Glutamatergic neuron (in vitro differentiated cells): ENCODE measurements around the gene BMPR1B. TPM values are rescaled to one million over a fixed set of nuclear protein-coding genes. Genes with fewer than 3 reads are reported as not detected.
"Not testable (repeated sequence)": the region's sequence is repeated elsewhere in the genome, so short reads cannot be mapped to it uniquely, and the experiment has no call there.

Experiments used
- DNase-seq: peaks from one replicate; pipeline ENCODE4 v3.0.0; 2022
- H3K27ac Mint-ChIP-seq: one replicate; pipeline ENCODE4 v1.8.0; 2020; ENCODE audit warnings: mild to moderate bottlenecking, mixed read lengths, inconsistent platforms; ENCODE audit not compliant: unreplicated experiment
- H3K27me3 Mint-ChIP-seq: one replicate; pipeline ENCODE4 v1.8.0; 2020; ENCODE audit warnings: mild to moderate bottlenecking, moderate library complexity, mixed read lengths, inconsistent platforms; ENCODE audit not compliant: unreplicated experiment
- H3K36me3 Mint-ChIP-seq: one replicate; pipeline ENCODE4 v1.8.0; 2020; ENCODE audit warnings: mild to moderate bottlenecking, mixed read lengths, inconsistent platforms; ENCODE audit not compliant: unreplicated experiment
- H3K4me1 Mint-ChIP-seq: one replicate; pipeline ENCODE4 v1.8.0; 2020; ENCODE audit warnings: mild to moderate bottlenecking, low read depth, mixed read lengths, inconsistent platforms; ENCODE audit not compliant: unreplicated experiment
- H3K4me3 Mint-ChIP-seq: one replicate; pipeline ENCODE4 v1.8.0; 2020; ENCODE audit warnings: mild to moderate bottlenecking, mixed read lengths, inconsistent platforms; ENCODE audit not compliant: unreplicated experiment
- H3K9me3 Mint-ChIP-seq: one replicate; pipeline ENCODE4 v1.8.0; 2020; ENCODE audit warnings: mild to moderate bottlenecking, moderate library complexity, mixed read lengths, inconsistent platforms; ENCODE audit not compliant: unreplicated experiment
- CTCF ChIP-seq: fragments of 200-600 bp; sonication (generic); IDR thresholded peaks from one replicate; pipeline ENCODE4 v1.5.0; 2021; ENCODE audit not compliant: partially characterized antibody, unreplicated experiment
- total RNA-seq: library from RNA; stranded (reverse); fragmentation: NEBNext Ultra II Directional; extraction: Animal tissue kit (Norgen Biotek cat#: 25700); gene quantifications from one replicate; pipeline ENCODE4 v1.2.1, GENCODE V29; 2021; ENCODE audit not compliant: unreplicated experiment

BMPR1B gene
- total RNA-seq, 1 donor from 2014 or later, result 2.4 TPM

GRCh38 chr4:95170176-95170575 is 412.4 kb downstream of the BMPR1B start:
- Mint-ChIP-seq H3K36me3 (peaks cover 3% of the 10 kb centered on the region), H3K27me3 (peaks cover 2% of the 10 kb centered on the region), H3K4me3 (no peak overlapping the region), H3K9me3 (no peaks in the 10 kb centered on the region), H3K4me1 (peaks cover 3% of the 10 kb centered on the region), H3K27ac (no peak overlapping the region)
- DNase-seq, result no peak
- no peak for TF ChIP-seq CTCF

DNA sequence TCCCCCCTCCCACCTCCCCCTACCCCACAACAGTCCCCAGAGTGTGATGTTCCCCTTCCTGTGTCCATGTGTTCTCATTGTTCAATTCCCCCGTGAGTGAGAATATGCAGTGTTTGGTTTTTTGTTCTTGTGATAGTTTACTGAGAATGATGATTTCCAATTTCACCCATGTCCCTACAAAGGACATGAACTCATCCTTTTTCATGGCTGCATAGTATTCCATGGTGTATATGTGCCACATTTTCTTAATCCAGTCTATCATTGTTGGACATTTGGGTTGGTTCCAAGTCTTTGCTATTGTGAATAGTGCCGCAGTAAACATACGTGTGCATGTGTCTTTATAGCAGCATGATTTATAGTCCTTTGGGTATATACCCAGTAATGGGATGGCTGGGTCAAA is 413.6 kb downstream of the BMPR1B start:
- H3K36me3 Mint-ChIP-seq, H3K9me3 Mint-ChIP-seq, H3K27ac Mint-ChIP-seq, H3K4me3 Mint-ChIP-seq, H3K4me1 Mint-ChIP-seq, H3K27me3 Mint-ChIP-seq, DNase-seq: not testable (repeated sequence)

GRCh38 chr4:95178938-95179337 is 421.2 kb downstream of the BMPR1B start:
- TF ChIP-seq CTCF, result no peak
- Mint-ChIP-seq H3K27me3 (no peaks in the 10 kb centered on the region), H3K4me1 (peaks cover 15% of the 10 kb centered on the region), H3K4me3 (no peak overlapping the region), H3K36me3 (peaks cover 12% of the 10 kb centered on the region), H3K27ac (no peak overlapping the region), H3K9me3 (peaks cover 6% of the 10 kb centered on the region)
- DNase-seq, result no peak

DNA sequence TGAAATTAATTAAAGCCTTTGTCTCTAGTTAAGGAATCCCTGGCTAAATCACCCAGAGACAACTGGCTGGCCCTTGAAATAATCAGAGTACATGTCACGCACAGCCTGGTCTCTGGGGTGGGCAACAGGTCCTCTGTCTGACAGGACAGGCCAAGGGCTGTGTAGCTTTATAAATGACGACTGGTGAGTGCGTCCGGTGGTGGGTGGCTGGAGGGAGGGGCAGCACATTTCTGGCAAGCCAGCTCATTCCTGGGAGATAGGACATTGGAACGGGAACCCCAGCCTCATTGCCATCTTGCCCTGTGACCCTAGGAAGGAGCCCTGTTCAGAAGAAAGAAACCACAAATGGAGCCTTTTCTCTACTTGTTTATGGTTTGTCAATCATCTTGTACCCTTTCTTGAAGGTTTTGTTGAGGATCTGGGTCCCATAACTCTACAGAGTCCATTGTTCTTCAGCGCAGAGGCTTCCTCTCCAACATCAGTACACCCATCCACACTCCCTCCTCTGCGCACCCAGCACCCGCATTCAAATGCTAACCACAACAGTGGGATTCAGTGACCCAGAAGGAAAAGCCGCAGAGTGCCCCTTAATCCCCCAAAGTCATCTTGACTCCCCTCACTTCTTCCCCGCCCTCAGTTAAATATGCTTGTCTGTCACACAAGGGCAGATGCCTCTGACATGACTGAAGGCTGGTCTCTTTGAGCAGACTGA is 422.9 kb downstream of the BMPR1B start:
- H3K36me3 Mint-ChIP-seq, result peaks cover 12% of the 10 kb centered on the region
- no peak overlapping the region for H3K4me3 Mint-ChIP-seq
- peaks cover 20% of the 10 kb centered on the region for H3K4me1 Mint-ChIP-seq
- H3K9me3 Mint-ChIP-seq, result peaks cover 6% of the 10 kb centered on the region
- no peak for DNase-seq
- no peak for TF ChIP-seq CTCF
- no peaks in the 10 kb centered on the region for H3K27me3 Mint-ChIP-seq
- peak overlapping the region; percentile 43 for H3K27ac Mint-ChIP-seq

- peaks cover 6% of the 10 kb centered on the region for H3K9me3 Mint-ChIP-seq
- TF ChIP-seq CTCF, result no peak
- no peaks in the 10 kb centered on the region for H3K27me3 Mint-ChIP-seq
- DNase-seq, result peak; percentile 36
- H3K4me3 Mint-ChIP-seq, result no peak overlapping the region
- no peak overlapping the region for H3K27ac Mint-ChIP-seq
- peaks cover 12% of the 10 kb centered on the region for H3K36me3 Mint-ChIP-seq
- H3K4me1 Mint-ChIP-seq, result peaks cover 24% of the 10 kb centered on the region
Observed at GRCh38 chr4:95181243-95181995, 423.7 kb downstream of the BMPR1B start.
